HEK293 (cell line): Measurements from ENCODE around the gene PAMR1.

Source experiments
- CTCF ChIA-PET: fragments of 350-600 bp; formaldehyde crosslinking; extraction: SDS; loops from one replicate; lab custom pipeline; 2021; ENCODE audit warnings: antibody characterized with exemption; lab: Yijun Ruan, JAX
- POLR2A ChIA-PET: fragments of 300-600 bp; formaldehyde crosslinking; extraction: SDS; loops from one replicate; lab custom pipeline; 2020; ENCODE audit warnings: antibody characterized with exemption, inconsistent platforms; lab: Yijun Ruan, JAX
- H3K27ac ChIP-seq: fragments of 200-500 bp; sonication (Bioruptor generic); 2 replicates; pipeline ENCODE4 v1.5.1; 2014; ENCODE audit warnings: low read depth, low read length, control low read depth, inconsistent platforms; ENCODE audit errors: extremely low read depth
- H3K36me3 ChIP-seq, 2 experiments: fragments of 200-500 bp in 1 of 2; sonication (Bioruptor generic) in 1 of 2; 1 replicate in 1 of 2; 2 replicates in 1 of 2; pipeline ENCODE4 v1.5.1; 2014 to 2017; ENCODE audit warnings: inconsistent platforms in 2 of 2, low read length in 2 of 2; ENCODE audit not compliant: control insufficient read depth in 2 of 2, insufficient read depth in 1 of 2
- H3K4me1 ChIP-seq: fragments of 200-500 bp; sonication (Bioruptor generic); 2 replicates; pipeline ENCODE4 v1.5.1; 2014; ENCODE audit warnings: mild to moderate bottlenecking, low read length, inconsistent platforms; ENCODE audit not compliant: control insufficient read depth, insufficient read depth
- H3K4me3 ChIP-seq: 2 replicates; pipeline ENCODE4 v1.5.1; 2011; ENCODE audit warnings: low read depth, mild to moderate bottlenecking, control low read depth, low read length, moderate library complexity
- H3K9me3 ChIP-seq: fragments of 200-500 bp; sonication (Bioruptor generic); 2 replicates; pipeline ENCODE4 v1.5.1; 2014; ENCODE audit warnings: low read depth, low read length, inconsistent platforms; ENCODE audit not compliant: control insufficient read depth, insufficient read depth
- EGR2 ChIP-seq: fragments of 450-650 bp; formaldehyde crosslinking; IDR thresholded peaks from 2 replicates; pipeline ENCODE4 v1.5.1; 2016; ENCODE audit warnings: low read depth, missing biosample characterization, missing genetic modification characterization
- GLI2 ChIP-seq: fragments of 450-650 bp; formaldehyde crosslinking; IDR thresholded peaks from 2 replicates; pipeline ENCODE4; 2017; ENCODE audit warnings: missing biosample characterization, missing genetic modification characterization, low read depth, borderline replicate concordance
- KLF9 ChIP-seq: fragments of 450-650 bp; formaldehyde crosslinking; IDR thresholded peaks from 2 replicates; pipeline ENCODE4 v1.5.1; 2016; ENCODE audit warnings: missing biosample characterization, missing genetic modification characterization, low read depth
- MEIS1 ChIP-seq: sonication (generic); formaldehyde crosslinking; IDR thresholded peaks from 2 replicates; pipeline ENCODE4 v1.8.1; 2022; ENCODE audit warnings: missing genetic modification reagents, mild to moderate bottlenecking, borderline replicate concordance
- WT1 ChIP-seq: fragments of 450-650 bp; formaldehyde crosslinking; IDR thresholded peaks from 2 replicates; pipeline ENCODE4 v1.5.1; 2016; ENCODE audit warnings: missing biosample characterization, missing genetic modification characterization
- YY1 ChIP-seq: fragments of 450-650 bp; formaldehyde crosslinking; IDR thresholded peaks from 2 replicates; pipeline ENCODE4 v1.5.1; 2018; ENCODE audit warnings: missing biosample characterization, missing genetic modification characterization
- ZBTB21 ChIP-seq: fragments of 450-650 bp; formaldehyde crosslinking; IDR thresholded peaks from 2 replicates; pipeline ENCODE4 v1.5.1; 2017; ENCODE audit warnings: missing biosample characterization, missing genetic modification characterization
- ZNF10 ChIP-seq: fragments of 450-650 bp; formaldehyde crosslinking; IDR thresholded peaks from 2 replicates; pipeline ENCODE4 v1.5.1; 2017; ENCODE audit warnings: missing biosample characterization, missing genetic modification characterization
- ZNF112 ChIP-seq: fragments of 450-650 bp; formaldehyde crosslinking; IDR thresholded peaks from 2 replicates; pipeline ENCODE4 v1.5.0; 2017; ENCODE audit warnings: missing biosample characterization, missing genetic modification characterization
- ZNF146 ChIP-seq: fragments of 450-650 bp; formaldehyde crosslinking; IDR thresholded peaks from 2 replicates; pipeline ENCODE4 v1.5.1; 2016; ENCODE audit warnings: missing biosample characterization, missing genetic modification characterization
- ZNF311 ChIP-seq: fragments of 450-650 bp; formaldehyde crosslinking; IDR thresholded peaks from 2 replicates; pipeline ENCODE4 v1.5.1; 2017; ENCODE audit warnings: missing biosample characterization, missing genetic modification characterization, borderline replicate concordance
- ZNF350 ChIP-seq: fragments of 450-650 bp; formaldehyde crosslinking; IDR thresholded peaks from 2 replicates; pipeline ENCODE4 v1.5.0; 2017; ENCODE audit warnings: missing biosample characterization, mild to moderate bottlenecking, missing genetic modification characterization
- ZNF404 ChIP-seq: fragments of 450-650 bp; formaldehyde crosslinking; IDR thresholded peaks from 2 replicates; pipeline ENCODE4 v1.5.1; 2017; ENCODE audit warnings: missing biosample characterization, missing genetic modification characterization
- ZNF529 ChIP-seq: fragments of 450-650 bp; formaldehyde crosslinking; IDR thresholded peaks from 2 replicates; pipeline ENCODE4 v1.5.1; 2017; ENCODE audit warnings: missing genetic modification characterization, missing biosample characterization; ENCODE audit not compliant: insufficient replicate concordance
- ZNF596 ChIP-seq: fragments of 450-650 bp; IDR thresholded peaks from 2 replicates; pipeline ENCODE4 v1.5.0; 2018; ENCODE audit warnings: missing biosample characterization, mild to moderate bottlenecking, missing genetic modification characterization, moderate library complexity
- ZNF623 ChIP-seq: fragments of 450-650 bp; formaldehyde crosslinking; IDR thresholded peaks from 2 replicates; pipeline ENCODE4 v1.5.1; 2016; ENCODE audit warnings: missing biosample characterization, missing genetic modification characterization
- ZNF626 ChIP-seq: fragments of 450-650 bp; sonication (Bioruptor Pico); formaldehyde crosslinking; IDR thresholded peaks from 2 replicates; pipeline ENCODE4 v1.5.1; 2018; ENCODE audit warnings: missing biosample characterization, missing genetic modification characterization, inconsistent platforms
- ZNF660 ChIP-seq: fragments of 450-650 bp; IDR thresholded peaks from 2 replicates; pipeline ENCODE4 v1.5.1; 2018; ENCODE audit warnings: missing biosample characterization, mild to moderate bottlenecking, missing genetic modification characterization
- ZNF692 ChIP-seq: fragments of 450-650 bp; formaldehyde crosslinking; IDR thresholded peaks from 2 replicates; pipeline ENCODE4 v1.5.1; 2016; ENCODE audit warnings: missing biosample characterization, missing genetic modification characterization
- ZNF837 ChIP-seq: fragments of 450-650 bp; formaldehyde crosslinking; IDR thresholded peaks from 2 replicates; pipeline ENCODE4 v1.5.1; 2016; ENCODE audit warnings: missing biosample characterization, missing genetic modification characterization
- ZSCAN5A ChIP-seq: fragments of 450-650 bp; formaldehyde crosslinking; IDR thresholded peaks from 2 replicates; pipeline ENCODE4 v1.5.1; 2016; ENCODE audit warnings: missing biosample characterization, missing genetic modification characterization
- TF ChIP-seq, protein P1 (sequence below): fragments of 450-650 bp; formaldehyde crosslinking; IDR thresholded peaks from 2 replicates; pipeline ENCODE4 v1.5.1; 2016; ENCODE audit warnings: missing biosample characterization, missing genetic modification characterization
- TF ChIP-seq, protein P2 (sequence below): fragments of 450-650 bp; formaldehyde crosslinking; IDR thresholded peaks from 2 replicates; pipeline ENCODE4 v1.5.1; 2017; ENCODE audit warnings: missing biosample characterization, mild to moderate bottlenecking, missing genetic modification characterization, moderate library complexity
- TF ChIP-seq, protein P3 (sequence below): fragments of 450-650 bp; formaldehyde crosslinking; IDR thresholded peaks from 2 replicates; pipeline ENCODE4 v1.5.1; 2016; ENCODE audit warnings: missing biosample characterization, missing genetic modification characterization

PAMR1 gene

GRCh38 chr11:35466058-35466457 is 59.4 kb downstream of the PAMR1 start:
- no peaks in the 10 kb centered on the region for H3K4me1 ChIP-seq
- H3K4me3 ChIP-seq, result no peak overlapping the region
- H3K36me3 ChIP-seq, result no peaks in the 10 kb centered on the region
- H3K9me3 ChIP-seq, result no peaks in the 10 kb centered on the region
- TF ChIP-seq EGR2 (tag by site-specific recombination), result no peak
- no peak for TF ChIP-seq GLI2 (tag by site-specific recombination)
- TF ChIP-seq ZNF623 (tag by site-specific recombination), result no peak
- no peak for TF ChIP-seq ZBTB21 (tag by site-specific recombination)
- TF ChIP-seq ZNF404, result no peak
- no peak for TF ChIP-seq ZNF311 (tag by site-specific recombination)
- TF ChIP-seq ZNF350 (tag by site-specific recombination), result no peak
- TF ChIP-seq MEIS1 (CRISPR knock-in tag), result no peak
- TF ChIP-seq ZSCAN5A, result no peak
- no peak for TF ChIP-seq KLF9 (tag by site-specific recombination)
- no peak for TF ChIP-seq ZNF596
- TF ChIP-seq WT1, result no peak
- no peak for TF ChIP-seq ZNF112 (tag by site-specific recombination)
- TF ChIP-seq ZNF660, result no peak
- TF ChIP-seq, all 188 proteins: peak for 0
- POLR2A ChIA-PET, result no interaction called here
- H3K27ac ChIP-seq, result no peak overlapping the region
- CTCF ChIA-PET, result interaction anchor here (0.8 kb wide), 1 partner anchor 15 kb away, joined by 3 read pairs; no protein-coding TSS in a partner anchor

DNA sequence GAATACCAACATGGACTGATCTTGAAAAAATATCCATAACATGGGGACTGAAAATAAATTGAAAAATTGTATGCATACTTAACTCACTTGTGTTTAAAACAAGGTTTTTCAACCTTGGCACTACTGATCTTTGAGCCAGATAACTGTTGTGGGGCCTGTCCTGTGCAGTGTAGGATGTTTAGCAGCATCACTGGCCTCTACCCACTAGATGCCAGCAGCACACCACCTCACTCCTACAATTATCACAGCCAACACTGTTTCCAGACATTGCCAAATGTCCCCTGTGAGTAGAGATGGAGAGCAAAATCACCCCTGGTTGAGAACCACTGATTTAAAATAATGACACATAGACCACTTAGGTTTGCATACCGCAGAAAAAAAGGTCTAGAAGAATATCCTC is 61.1 kb downstream of the PAMR1 start:
- Histone ChIP-seq H3K36me3 (no peaks in the 10 kb centered on the region), H3K4me1 (no peaks in the 10 kb centered on the region)
- POLR2A ChIA-PET, result no interaction called here
- TF ChIP-seq ZNF692 (tag by site-specific recombination), result no peak
- TF ChIP-seq, protein P1, sequence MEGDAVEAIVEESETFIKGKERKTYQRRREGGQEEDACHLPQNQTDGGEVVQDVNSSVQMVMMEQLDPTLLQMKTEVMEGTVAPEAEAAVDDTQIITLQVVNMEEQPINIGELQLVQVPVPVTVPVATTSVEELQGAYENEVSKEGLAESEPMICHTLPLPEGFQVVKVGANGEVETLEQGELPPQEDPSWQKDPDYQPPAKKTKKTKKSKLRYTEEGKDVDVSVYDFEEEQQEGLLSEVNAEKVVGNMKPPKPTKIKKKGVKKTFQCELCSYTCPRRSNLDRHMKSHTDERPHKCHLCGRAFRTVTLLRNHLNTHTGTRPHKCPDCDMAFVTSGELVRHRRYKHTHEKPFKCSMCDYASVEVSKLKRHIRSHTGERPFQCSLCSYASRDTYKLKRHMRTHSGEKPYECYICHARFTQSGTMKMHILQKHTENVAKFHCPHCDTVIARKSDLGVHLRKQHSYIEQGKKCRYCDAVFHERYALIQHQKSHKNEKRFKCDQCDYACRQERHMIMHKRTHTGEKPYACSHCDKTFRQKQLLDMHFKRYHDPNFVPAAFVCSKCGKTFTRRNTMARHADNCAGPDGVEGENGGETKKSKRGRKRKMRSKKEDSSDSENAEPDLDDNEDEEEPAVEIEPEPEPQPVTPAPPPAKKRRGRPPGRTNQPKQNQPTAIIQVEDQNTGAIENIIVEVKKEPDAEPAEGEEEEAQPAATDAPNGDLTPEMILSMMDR (tag by site-specific recombination), result 0 out of 2 replicates have a peak, but pooled peaks have one; percentile 29
- TF ChIP-seq, all 188 proteins: peak for 1
- CTCF ChIA-PET, result interaction anchor here (0.7 kb wide), 1 partner anchor 253 kb away, joined by 3 read pairs; no protein-coding TSS in a partner anchor
- no peaks in the 10 kb centered on the region for H3K9me3 ChIP-seq
- no peak overlapping the region for H3K4me3 ChIP-seq
- no peak overlapping the region for H3K27ac ChIP-seq

- CTCF ChIA-PET, result no interaction called here
- H3K36me3 ChIP-seq, result no peaks in the 10 kb centered on the region
- H3K4me1 ChIP-seq, result no peaks in the 10 kb centered on the region
- TF ChIP-seq, protein P2, sequence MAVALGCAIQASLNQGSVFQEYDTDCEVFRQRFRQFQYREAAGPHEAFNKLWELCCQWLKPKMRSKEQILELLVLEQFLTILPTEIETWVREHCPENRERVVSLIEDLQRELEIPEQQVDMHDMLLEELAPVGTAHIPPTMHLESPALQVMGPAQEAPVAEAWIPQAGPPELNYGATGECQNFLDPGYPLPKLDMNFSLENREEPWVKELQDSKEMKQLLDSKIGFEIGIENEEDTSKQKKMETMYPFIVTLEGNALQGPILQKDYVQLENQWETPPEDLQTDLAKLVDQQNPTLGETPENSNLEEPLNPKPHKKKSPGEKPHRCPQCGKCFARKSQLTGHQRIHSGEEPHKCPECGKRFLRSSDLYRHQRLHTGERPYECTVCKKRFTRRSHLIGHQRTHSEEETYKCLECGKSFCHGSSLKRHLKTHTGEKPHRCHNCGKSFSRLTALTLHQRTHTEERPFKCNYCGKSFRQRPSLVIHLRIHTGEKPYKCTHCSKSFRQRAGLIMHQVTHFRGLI (tag by site-specific recombination), result no peak
- no peak for TF ChIP-seq ZNF146 (tag by site-specific recombination)
- TF ChIP-seq ZNF837 (tag by site-specific recombination), result no peak
- no peak for TF ChIP-seq ZNF626 (tag by site-specific recombination)
- no peak for TF ChIP-seq ZNF404
- TF ChIP-seq, protein P3, sequence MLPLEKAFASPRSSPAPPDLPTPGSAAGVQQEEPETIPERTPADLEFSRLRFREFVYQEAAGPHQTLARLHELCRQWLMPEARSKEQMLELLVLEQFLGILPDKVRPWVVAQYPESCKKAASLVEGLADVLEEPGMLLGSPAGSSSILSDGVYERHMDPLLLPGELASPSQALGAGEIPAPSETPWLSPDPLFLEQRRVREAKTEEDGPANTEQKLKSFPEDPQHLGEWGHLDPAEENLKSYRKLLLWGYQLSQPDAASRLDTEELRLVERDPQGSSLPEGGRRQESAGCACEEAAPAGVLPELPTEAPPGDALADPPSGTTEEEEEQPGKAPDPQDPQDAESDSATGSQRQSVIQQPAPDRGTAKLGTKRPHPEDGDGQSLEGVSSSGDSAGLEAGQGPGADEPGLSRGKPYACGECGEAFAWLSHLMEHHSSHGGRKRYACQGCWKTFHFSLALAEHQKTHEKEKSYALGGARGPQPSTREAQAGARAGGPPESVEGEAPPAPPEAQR, result no peak
- TF ChIP-seq YY1 (tag by site-specific recombination), result no peak
- no peak for TF ChIP-seq ZNF10 (tag by site-specific recombination)
- TF ChIP-seq ZNF529, result no peak
- no peak overlapping the region for H3K4me3 ChIP-seq
- H3K9me3 ChIP-seq, result no peaks in the 10 kb centered on the region
- POLR2A ChIA-PET, result no interaction called here
- H3K27ac ChIP-seq, result no peak overlapping the region
Observed at GRCh38 chr11:35463331-35463751, 62.1 kb downstream of the PAMR1 start.
